Peyer's patch (tissue), 4 donors: ENCODE data around the gene NOL12. TPM values are rescaled to one million over a fixed set of nuclear protein-coding genes. Genes with fewer than 3 reads are reported as not detected.
"Not testable (repeated sequence)": the region's sequence is repeated elsewhere in the genome, so short reads cannot be mapped to it uniquely, and the experiment has no call there.

ENCODE experiments used
- DNase-seq, 3 donors: peaks; one replicate each; pipeline ENCODE4 v3.0.0-alpha.2; 2017 to 2019
- H3K27ac ChIP-seq, 4 donors: fragments of 200-600 bp; sonication (generic); one replicate each; pipeline ENCODE4 v1.5.1; 2016 to 2019
- H3K27me3 ChIP-seq, 2 donors: fragments of 200-600 bp; sonication (generic); one replicate each; pipeline ENCODE4 v1.5.1; 2019
- H3K36me3 ChIP-seq, 3 donors: fragments of 200-600 bp; sonication (generic); one replicate each; pipeline ENCODE4 v1.5.1; 2016 to 2019
- H3K4me1 ChIP-seq, 4 donors: fragments of 200-600 bp; sonication (generic); one replicate each; pipeline ENCODE4 v1.5.1; 2016 to 2019
- H3K4me3 ChIP-seq, 4 donors: fragments of 200-600 bp; sonication (generic); 1 replicate in 3 of 4; 2 replicates in 1 of 4; pipeline ENCODE4 v1.5.1; 2016 to 2019; ENCODE audit warnings: mild to moderate bottlenecking in 1 of 4
- H3K9me3 ChIP-seq, 4 donors: fragments of 200-600 bp; sonication (generic); one replicate each; pipeline ENCODE4 v1.5.1; 2016 to 2019; ENCODE audit warnings: mild to moderate bottlenecking in 1 of 4
- POLR2A ChIP-seq, 2 donors: fragments of 450-650 bp; IDR thresholded peaks; one replicate each; pipeline ENCODE4 v1.5.1; 2017; ENCODE audit warnings: antibody characterized with exemption in 2 of 2, mild to moderate bottlenecking in 2 of 2, moderate library complexity in 2 of 2
- total RNA-seq, 4 donors: library from RNA; depleted of rRNA; stranded (reverse); fragments of >200 nt; gene quantifications; one replicate each; pipeline ENCODE4 v1.1.0, GENCODE V29; 2016
- TF ChIP-seq, protein P1 (sequence below), 6 experiments: fragments of 450-650 bp in 4 of 6; fragments of 200-600 bp in 2 of 6; sonication (generic) in 1 of 6; IDR thresholded peaks; one replicate each; pipeline ENCODE4 v1.5.1; 2017 to 2019; ENCODE audit warnings: antibody characterized with exemption in 6 of 6, mild to moderate bottlenecking in 3 of 6, moderate library complexity in 1 of 6

Gene NOL12
- total RNA-seq, 4 donors from 2014 or later, result 37.5 to 144 (median 57.1) TPM

DNA sequence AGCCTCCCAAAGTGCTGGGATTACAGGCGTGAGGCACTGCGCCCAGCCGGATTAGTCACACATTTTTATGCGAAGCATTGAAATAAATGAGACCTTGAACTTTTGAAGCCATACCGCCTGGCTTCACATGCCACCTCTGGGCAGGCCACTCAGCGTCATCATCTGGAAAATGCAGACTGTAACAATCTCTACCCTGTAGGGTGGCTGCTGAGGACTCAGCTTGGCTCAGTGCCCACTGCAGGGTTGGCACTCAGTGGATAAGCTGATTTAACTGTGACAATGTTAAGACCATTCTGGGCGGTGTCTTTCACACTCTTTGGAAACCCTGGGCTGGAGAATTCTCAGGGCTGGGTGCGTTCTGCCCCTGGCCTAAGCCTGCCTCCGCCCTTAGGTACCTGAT is 38.2 kb upstream of the NOL12 start:
- no peaks in the 10 kb centered on the region for H3K9me3 ChIP-seq
- H3K27me3 ChIP-seq, result no peaks in the 10 kb centered on the region
- H3K4me3 ChIP-seq, result no peak overlapping the region
- H3K27ac ChIP-seq, result peak overlapping the region in 3 of 4 donors; percentile 64 to 89 (median 85)
- peak in 2 of 3 donors; percentile 90 to 91 for DNase-seq
- peaks cover 0 to 70% (median 0%) of the 10 kb centered on the region in 3 donors for H3K36me3 ChIP-seq
- peaks cover 0 to 22% (median 8%) of the 10 kb centered on the region in 4 donors for H3K4me1 ChIP-seq
- TF ChIP-seq, protein P1, sequence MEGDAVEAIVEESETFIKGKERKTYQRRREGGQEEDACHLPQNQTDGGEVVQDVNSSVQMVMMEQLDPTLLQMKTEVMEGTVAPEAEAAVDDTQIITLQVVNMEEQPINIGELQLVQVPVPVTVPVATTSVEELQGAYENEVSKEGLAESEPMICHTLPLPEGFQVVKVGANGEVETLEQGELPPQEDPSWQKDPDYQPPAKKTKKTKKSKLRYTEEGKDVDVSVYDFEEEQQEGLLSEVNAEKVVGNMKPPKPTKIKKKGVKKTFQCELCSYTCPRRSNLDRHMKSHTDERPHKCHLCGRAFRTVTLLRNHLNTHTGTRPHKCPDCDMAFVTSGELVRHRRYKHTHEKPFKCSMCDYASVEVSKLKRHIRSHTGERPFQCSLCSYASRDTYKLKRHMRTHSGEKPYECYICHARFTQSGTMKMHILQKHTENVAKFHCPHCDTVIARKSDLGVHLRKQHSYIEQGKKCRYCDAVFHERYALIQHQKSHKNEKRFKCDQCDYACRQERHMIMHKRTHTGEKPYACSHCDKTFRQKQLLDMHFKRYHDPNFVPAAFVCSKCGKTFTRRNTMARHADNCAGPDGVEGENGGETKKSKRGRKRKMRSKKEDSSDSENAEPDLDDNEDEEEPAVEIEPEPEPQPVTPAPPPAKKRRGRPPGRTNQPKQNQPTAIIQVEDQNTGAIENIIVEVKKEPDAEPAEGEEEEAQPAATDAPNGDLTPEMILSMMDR (IDR thresholded peaks at IDR 0.05), result no peak
- peak in 1 of 2 donors; percentile 50 for TF ChIP-seq POLR2A (IDR thresholded peaks at IDR 0.05)

DNA sequence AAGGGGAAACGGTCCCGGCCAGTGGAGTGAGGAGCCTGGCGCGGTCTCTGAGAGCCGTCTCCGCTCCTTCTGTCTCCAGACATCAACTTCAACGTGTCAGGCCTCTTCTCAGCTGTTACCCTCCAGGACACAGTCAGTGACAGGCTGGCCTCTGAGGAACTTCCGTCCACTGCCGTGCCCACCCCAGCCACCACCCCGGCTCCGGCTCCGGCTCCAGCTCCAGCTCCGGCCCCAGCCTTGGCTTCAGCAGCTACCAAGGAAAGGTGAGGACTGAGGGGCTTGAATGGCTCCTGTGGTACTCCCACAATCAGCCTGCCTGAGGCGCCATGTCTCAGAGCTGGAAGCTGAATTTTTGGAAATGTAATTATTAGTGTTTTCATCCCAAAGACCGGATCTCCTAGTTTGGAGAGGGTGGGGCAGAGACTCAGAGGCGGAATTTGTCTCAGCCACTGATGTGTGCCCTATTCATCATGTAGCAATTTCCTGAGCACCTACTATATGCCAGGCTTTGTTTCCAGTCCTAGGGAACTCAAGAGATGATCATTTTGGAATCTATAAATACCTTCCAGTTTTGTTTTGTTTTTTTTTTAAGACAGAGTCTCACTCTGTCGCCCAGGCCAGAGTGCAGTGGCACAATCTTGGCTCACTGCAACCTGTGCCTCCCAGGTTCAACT is 35.5 kb upstream of the NOL12 start:
- no peak overlapping the region for H3K4me3 ChIP-seq
- H3K9me3 ChIP-seq, result no peaks in the 10 kb centered on the region
- no peak for DNase-seq
- peaks cover 0 to 67% (median 0%) of the 10 kb centered on the region in 3 donors for H3K36me3 ChIP-seq
- H3K27ac ChIP-seq, result no peak overlapping the region
- no peaks in the 10 kb centered on the region for H3K27me3 ChIP-seq
- TF ChIP-seq POLR2A (IDR thresholded peaks at IDR 0.05), result no peak
- TF ChIP-seq, protein P1 (IDR thresholded peaks at IDR 0.05), result no peak
- peaks cover 0 to 27% (median 0%) of the 10 kb centered on the region in 4 donors for H3K4me1 ChIP-seq

DNA sequence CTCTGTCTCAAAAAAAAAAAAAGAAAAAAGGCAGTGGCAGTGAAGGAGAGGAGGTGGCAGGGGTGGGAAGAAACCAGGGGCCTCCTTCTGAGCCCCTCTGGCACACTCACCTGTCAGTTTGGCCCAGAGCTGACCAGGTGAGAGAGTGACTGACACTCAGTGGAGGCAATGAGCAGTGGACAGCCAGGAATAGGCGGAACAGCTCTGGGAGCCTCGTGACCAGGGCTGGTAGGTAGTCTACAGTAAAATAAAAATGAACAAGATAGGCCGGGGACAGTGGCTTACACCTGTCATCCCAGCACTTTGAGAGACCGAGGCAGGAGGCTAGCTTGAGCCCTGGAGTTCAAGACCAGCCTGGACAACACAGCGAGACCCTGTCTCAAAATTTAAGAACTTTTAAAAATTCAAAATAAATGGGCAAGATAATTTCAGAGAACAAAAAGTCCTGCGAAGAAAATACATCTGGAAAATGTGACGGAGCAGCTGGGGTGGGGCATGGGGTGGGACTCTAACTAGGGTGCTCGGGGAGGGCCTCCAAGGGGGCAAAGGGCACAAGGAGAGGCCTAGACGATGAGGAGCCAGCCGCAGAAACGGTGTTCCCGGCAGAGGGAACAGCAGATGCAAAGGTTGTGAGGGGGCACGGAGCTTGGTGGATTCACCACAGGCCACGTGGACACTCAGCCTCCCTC is 31.4 kb upstream of the NOL12 start:
- H3K27me3 ChIP-seq, result no peaks in the 10 kb centered on the region
- no peak overlapping the region for H3K4me3 ChIP-seq
- TF ChIP-seq, protein P1 (IDR thresholded peaks at IDR 0.05), result no peak
- TF ChIP-seq POLR2A (IDR thresholded peaks at IDR 0.05), result peak in 1 of 2 donors; percentile 66
- DNase-seq, result peak in 2 of 3 donors; percentile 89 to 91
- peaks cover 0 to 45% (median 0%) of the 10 kb centered on the region in 3 donors for H3K36me3 ChIP-seq
- peak overlapping the region in 3 of 4 donors; percentile 78 to 94 (median 92) for H3K27ac ChIP-seq
- H3K4me1 ChIP-seq, result peaks cover 0 to 34% (median 6%) of the 10 kb centered on the region in 4 donors
- H3K9me3 ChIP-seq, result no peaks in the 10 kb centered on the region

DNA sequence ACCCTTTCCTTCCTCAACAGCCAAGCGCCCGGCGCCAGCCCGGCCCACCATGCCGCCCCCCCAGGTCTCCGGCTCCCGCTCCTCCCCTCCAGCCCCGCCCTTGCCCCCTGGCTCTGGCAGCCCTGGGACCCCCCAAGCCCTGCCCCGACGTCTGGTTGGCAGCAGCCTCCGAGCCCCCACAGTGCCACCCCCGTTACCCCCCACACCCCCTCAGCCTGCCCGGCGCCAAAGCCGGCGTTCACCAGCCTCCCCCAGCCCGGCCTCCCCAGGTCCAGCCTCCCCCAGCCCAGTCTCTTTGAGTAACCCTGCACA is 30.9 kb upstream of the NOL12 start:
- no peaks in the 10 kb centered on the region for H3K27me3 ChIP-seq
- peak overlapping the region in 3 of 4 donors; percentile 78 to 94 (median 92) for H3K27ac ChIP-seq
- DNase-seq, result no peak
- H3K9me3 ChIP-seq, result no peaks in the 10 kb centered on the region
- H3K36me3 ChIP-seq, result peaks cover 0 to 40% (median 0%) of the 10 kb centered on the region in 3 donors
- H3K4me1 ChIP-seq, result peaks cover 0 to 39% (median 9%) of the 10 kb centered on the region in 4 donors
- TF ChIP-seq POLR2A (IDR thresholded peaks at IDR 0.05), result no peak
- TF ChIP-seq, protein P1 (IDR thresholded peaks at IDR 0.05), result no peak
- no peak overlapping the region for H3K4me3 ChIP-seq

DNA sequence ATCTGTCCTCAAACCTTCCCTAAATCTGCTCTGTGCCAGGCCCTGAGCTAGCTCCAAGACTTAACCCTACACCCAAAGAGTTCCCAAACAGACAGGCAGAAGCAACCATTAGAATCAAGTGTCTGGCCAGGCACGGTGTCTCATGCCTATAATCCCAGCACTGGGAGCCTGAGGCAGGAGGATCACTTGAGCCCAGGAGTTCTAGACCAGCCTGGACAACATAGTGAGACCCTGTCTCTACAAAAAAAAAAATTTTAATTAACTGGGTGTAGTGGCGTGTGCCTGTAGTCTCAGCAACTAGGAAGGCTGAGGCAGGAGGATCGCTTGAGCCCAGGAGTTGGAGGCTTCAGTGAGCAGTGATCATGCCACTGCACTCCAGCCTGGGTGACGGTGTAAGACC is 29.6 kb upstream of the NOL12 start:
- DNase-seq, H3K4me3 ChIP-seq, H3K9me3 ChIP-seq, H3K27me3 ChIP-seq: not testable (repeated sequence)
- peaks cover 0 to 27% (median 0%) of the 10 kb centered on the region in 3 donors for H3K36me3 ChIP-seq
- peaks cover 0 to 53% (median 21%) of the 10 kb centered on the region in 4 donors for H3K4me1 ChIP-seq
- H3K27ac ChIP-seq, result peak overlapping the region in 1 of 4 donors; percentile 92

DNA sequence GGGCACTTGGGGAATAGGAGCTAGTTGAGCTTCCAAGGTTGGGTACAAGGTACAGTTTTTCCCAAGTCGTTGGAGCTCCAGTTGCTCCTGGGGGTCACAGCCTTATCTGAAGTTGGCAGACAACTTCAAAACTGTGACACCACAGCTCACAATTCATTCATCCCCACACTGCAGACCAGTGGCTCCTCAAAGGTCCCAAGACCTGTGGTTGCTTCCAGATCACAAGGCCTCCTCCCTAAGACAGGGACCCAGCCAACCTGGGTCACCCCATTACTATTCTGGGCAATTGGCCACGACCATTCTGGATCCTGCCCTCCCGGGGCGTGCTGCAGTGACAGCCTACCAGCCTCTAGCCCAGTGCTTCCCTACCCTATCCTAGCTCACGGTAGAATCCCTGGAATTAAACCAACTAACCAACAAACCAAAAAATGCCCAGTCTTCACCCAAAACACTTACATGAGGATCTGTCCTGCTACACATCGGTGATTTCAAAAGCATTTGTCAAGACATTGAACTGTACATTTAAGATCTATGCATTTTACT is 28.5 kb upstream of the NOL12 start:
- Histone ChIP-seq H3K27ac (peak overlapping the region; percentile 80 to 93 (median 86)), H3K4me1 (peaks cover 0 to 61% (median 24%) of the 10 kb centered on the region in 4 donors), H3K36me3 (peaks cover 0 to 16% (median 0%) of the 10 kb centered on the region in 3 donors), H3K9me3 (no peaks in the 10 kb centered on the region), H3K4me3 (peak overlapping the region; percentile 17 to 95 (median 82)), H3K27me3 (no peaks in the 10 kb centered on the region)
- no peak for TF ChIP-seq POLR2A (IDR thresholded peaks at IDR 0.05)
- TF ChIP-seq, protein P1 (IDR thresholded peaks at IDR 0.05), result no peak
- DNase-seq, result no peak
